Measurements from ENCODE around the gene SPATS2L.

Gene SPATS2L

GRCh38 chr2:200404615-200405014 is 98.1 kb downstream of the SPATS2L start:
- H3K9me3 ChIP-seq (ENCODE audit: severe bottlenecking) = no peaks in the 10 kb centered on the region
- TF ChIP-seq CTCF (IDR thresholded peaks at IDR 0.05; ENCODE audit: poor library complexity, severe bottlenecking) = no peak
- no peaks in the 10 kb centered on the region for H3K27me3 ChIP-seq (ENCODE audit: insufficient read depth, poor library complexity, severe bottlenecking)
- peaks cover 4% of the 10 kb centered on the region; the same call in 1 of the 2 replicates for H3K36me3 ChIP-seq (ENCODE audit: low read depth)
- peaks cover 49% of the 10 kb centered on the region for H3K4me1 ChIP-seq (ENCODE audit: insufficient read depth, poor library complexity, severe bottlenecking)
- ATAC-seq (ENCODE audit: low read depth) (no peak), DNase-seq (ENCODE audit: low spot score) (no peak)
- no peak overlapping the region for H3K4me3 ChIP-seq (ENCODE audit: severe bottlenecking)
- peak overlapping the region; percentile 95 for H3K27ac ChIP-seq (ENCODE audit: poor library complexity, severe bottlenecking)

- Histone ChIP-seq H3K4me1 (ENCODE audit: insufficient read depth, poor library complexity, severe bottlenecking) (peaks cover 49% of the 10 kb centered on the region), H3K4me3 (ENCODE audit: severe bottlenecking) (no peak overlapping the region), H3K27me3 (ENCODE audit: insufficient read depth, poor library complexity, severe bottlenecking) (no peaks in the 10 kb centered on the region), H3K27ac (ENCODE audit: poor library complexity, severe bottlenecking) (peak overlapping the region; percentile 95), H3K36me3 (ENCODE audit: low read depth) (no peaks in the 10 kb centered on the region; the same call in 1 of the 2 replicates), H3K9me3 (ENCODE audit: severe bottlenecking) (no peaks in the 10 kb centered on the region)
- DNase-seq (ENCODE audit: low spot score) (no peak), ATAC-seq (ENCODE audit: low read depth) (peak; percentile 76)
- no peak for TF ChIP-seq CTCF (IDR thresholded peaks at IDR 0.05; ENCODE audit: poor library complexity, severe bottlenecking)
Measured at GRCh38 chr2:200405599-200406298, 99.3 kb downstream of the SPATS2L start.

GRCh38 chr2:200406379-200406778 is 99.9 kb downstream of the SPATS2L start:
- Histone ChIP-seq H3K4me1 (ENCODE audit: insufficient read depth, poor library complexity, severe bottlenecking) (peaks cover 49% of the 10 kb centered on the region), H3K9me3 (ENCODE audit: severe bottlenecking) (no peaks in the 10 kb centered on the region), H3K4me3 (ENCODE audit: severe bottlenecking) (no peak overlapping the region), H3K27me3 (ENCODE audit: insufficient read depth, poor library complexity, severe bottlenecking) (no peaks in the 10 kb centered on the region), H3K36me3 (ENCODE audit: low read depth) (no peaks in the 10 kb centered on the region; the same call in 1 of the 2 replicates), H3K27ac (ENCODE audit: poor library complexity, severe bottlenecking) (peak overlapping the region; percentile 95)
- no peak for TF ChIP-seq CTCF (IDR thresholded peaks at IDR 0.05; ENCODE audit: poor library complexity, severe bottlenecking)
- DNase-seq (ENCODE audit: low spot score) = no peak
- peak; percentile 6; the same call in 1 of the 3 replicates for ATAC-seq (ENCODE audit: low read depth)

- Histone ChIP-seq H3K27ac (ENCODE audit: poor library complexity, severe bottlenecking) (peak overlapping the region; percentile 95), H3K4me1 (ENCODE audit: insufficient read depth, poor library complexity, severe bottlenecking) (peaks cover 49% of the 10 kb centered on the region)
Measured at GRCh38 chr2:200408428-200409316, 102.2 kb downstream of the SPATS2L start.

More at GRCh38 chr2:200408428-200409316, 102.2 kb downstream of the SPATS2L start:
- no peak for TF ChIP-seq CTCF (IDR thresholded peaks at IDR 0.05; ENCODE audit: poor library complexity, severe bottlenecking)
- ATAC-seq (ENCODE audit: low read depth) (peak; percentile 61), DNase-seq (ENCODE audit: low spot score) (no peak)
- H3K9me3 ChIP-seq (ENCODE audit: severe bottlenecking) = no peaks in the 10 kb centered on the region
- no peaks in the 10 kb centered on the region; the same call in 1 of the 2 replicates for H3K36me3 ChIP-seq (ENCODE audit: low read depth)
- H3K27me3 ChIP-seq (ENCODE audit: insufficient read depth, poor library complexity, severe bottlenecking) = no peaks in the 10 kb centered on the region
- no peak overlapping the region for H3K4me3 ChIP-seq (ENCODE audit: severe bottlenecking)
